HG02840 (cell line): ENCODE measurements around the gene FAT1.

Experiments used
- ATAC-seq: cut with Tn5 transposase; IDR thresholded peaks from one replicate; pipeline ENCODE4 v1.9.1; 2021; ENCODE audit warnings: mild to moderate bottlenecking, moderate library complexity, moderate number of reproducible peaks; ENCODE audit not compliant: unreplicated experiment, low FRiP score

The FAT1 gene

DNA sequence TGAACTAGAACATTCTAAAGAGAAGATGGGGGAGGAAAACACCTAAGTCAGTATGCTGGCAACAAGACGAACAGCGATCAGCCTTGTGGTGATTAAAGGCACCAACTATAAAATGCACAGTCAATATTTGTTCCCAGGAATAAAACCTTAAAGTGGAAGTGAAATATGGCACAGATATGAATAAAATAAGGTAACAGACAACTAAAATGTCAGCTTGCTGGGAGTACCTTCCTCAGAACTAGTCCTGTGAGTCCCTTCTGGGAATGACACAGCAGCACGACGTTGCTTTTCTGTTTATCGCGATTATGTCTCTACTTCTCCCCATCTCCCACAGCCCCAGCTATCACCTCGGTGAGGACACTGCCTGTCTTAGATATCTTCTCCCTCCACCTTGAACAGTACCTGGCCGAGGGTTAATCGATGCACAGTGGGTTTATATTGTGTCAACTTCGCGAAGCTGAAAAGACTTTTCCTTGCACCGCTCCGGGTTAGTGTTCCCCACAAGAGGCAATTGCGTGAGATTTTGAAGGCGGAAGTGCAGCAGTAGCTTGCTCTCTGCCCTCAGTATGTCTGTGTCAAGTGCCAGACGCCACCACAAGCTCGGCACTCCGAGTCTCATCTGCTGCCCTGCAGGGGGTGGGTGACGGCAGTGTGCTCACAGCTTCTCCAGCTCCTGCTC lies 185.7 kb downstream of the FAT1 start:
- no peak for ATAC-seq
